Breast epithelium (tissue), 4 donors: ENCODE data around the gene CRYGD. TPM values are rescaled to one million over a fixed set of nuclear protein-coding genes. Genes with fewer than 3 reads are reported as not detected.

Source experiments
- DNase-seq, 2 donors: peaks; one replicate each; pipeline ENCODE4 v3.0.0-alpha.2; 2019; ENCODE audit warnings: low spot score in 2 of 2
- H3K27ac ChIP-seq, 2 donors: fragments of 200-600 bp; sonication (generic) in 1 of 2; one replicate each; pipeline ENCODE4 v1.5.1; 2016 to 2019; ENCODE audit warnings: mild to moderate bottlenecking in 1 of 2
- H3K27me3 ChIP-seq, 2 donors: fragments of 200-600 bp; sonication (generic) in 1 of 2; one replicate each; pipeline versions ENCODE4 v1.5.1 to v1.6.0; 2017 to 2019; ENCODE audit warnings: control low read depth in 1 of 2, mild to moderate bottlenecking in 1 of 2
- H3K36me3 ChIP-seq: fragments of 200-600 bp; one replicate; pipeline ENCODE4 v1.5.1; 2019
- H3K4me1 ChIP-seq, 2 donors: fragments of 200-600 bp; sonication (generic); one replicate each; pipeline ENCODE4 v1.5.1; 2016 to 2019; ENCODE audit warnings: control low read depth in 1 of 2
- H3K4me3 ChIP-seq, 3 donors: fragments of 200-600 bp; sonication (generic); 1 replicate in 2 of 3; 2 replicates in 1 of 3; pipeline ENCODE4 v1.5.1; 2016 to 2019; ENCODE audit warnings: mild to moderate bottlenecking in 3 of 3, moderate library complexity in 2 of 3
- H3K9me3 ChIP-seq, 2 donors: fragments of 200-600 bp; sonication (generic) in 1 of 2; one replicate each; pipeline ENCODE4 v1.5.1; 2016 to 2019; ENCODE audit warnings: control low read depth in 1 of 2
- CTCF ChIP-seq, 3 donors: fragments of 450-650 bp; IDR thresholded peaks; one replicate each; pipeline ENCODE4 v1.5.1; 2016 to 2017; ENCODE audit warnings: antibody characterized with exemption in 3 of 3, mild to moderate bottlenecking in 3 of 3, moderate library complexity in 3 of 3
- POLR2A ChIP-seq: fragments of 450-650 bp; IDR thresholded peaks from one replicate; pipeline ENCODE4 v1.6.1; 2016; ENCODE audit warnings: antibody characterized with exemption, mild to moderate bottlenecking, moderate library complexity
- POLR2AphosphoS5 ChIP-seq, 3 donors: sonication (generic); formaldehyde crosslinking; IDR thresholded peaks; one replicate each; pipeline ENCODE4 v1.6.1; 2017; ENCODE audit warnings: antibody characterized with exemption in 3 of 3
- intact Hi-C: fragments of 100-400 bp; cut with DNase I; formaldehyde crosslinking; loops from one replicate; pipeline ENCODE4 v1.15.1; 2023; ENCODE audit warnings: low total_unique reads
- total RNA-seq, 3 donors: library from RNA; depleted of rRNA; stranded (reverse); fragments of >200 nt; gene quantifications; one replicate each; pipeline ENCODE4 v1.1.0, GENCODE V29; 2016

CRYGD gene
- total RNA-seq, 3 donors from 2014 or later = not detected

- H3K27ac ChIP-seq = no peak within 1 kb of the TSS
- H3K36me3 ChIP-seq = no peaks in the 10 kb centered on the region
- no peaks in the 10 kb centered on the region for H3K9me3 ChIP-seq
- intact Hi-C loops = no loop called here
- H3K27me3 ChIP-seq = no peaks in the 10 kb centered on the region
- DNase-seq = no peak
- no peaks in the 10 kb centered on the region for H3K4me1 ChIP-seq
- H3K4me3 ChIP-seq = no peak within 1 kb of the TSS
- no peak for TF ChIP-seq POLR2AphosphoS5 (IDR thresholded peaks at IDR 0.05)
- no peak for TF ChIP-seq POLR2A
- no peak for TF ChIP-seq CTCF (IDR thresholded peaks at IDR 0.05)
Observed at GRCh38 chr2:208129744-208130711, 5.7 kb upstream of the CRYGD start, which contains the start of gene CRYGC. TSS of gene CRYGC (minus strand) at chr2:208129828. CDS start at chr2:208129792, 36 bp downstream.

- Histone ChIP-seq H3K4me1 (no peaks in the 10 kb centered on the region), H3K36me3 (no peaks in the 10 kb centered on the region), H3K27me3 (no peaks in the 10 kb centered on the region), H3K9me3 (no peaks in the 10 kb centered on the region), H3K4me3 (no peak overlapping the region), H3K27ac (no peak overlapping the region)
- no peak for DNase-seq
- intact Hi-C loops = no loop called here
- no peak for TF ChIP-seq CTCF (IDR thresholded peaks at IDR 0.05)
- no peak for TF ChIP-seq POLR2A
- TF ChIP-seq POLR2AphosphoS5 (IDR thresholded peaks at IDR 0.05) = no peak
Observed at GRCh38 chr2:208128136-208128535, 3.8 kb upstream of the CRYGD start.

GRCh38 chr2:208127090-208127489 is 2.8 kb upstream of the CRYGD start:
- Histone ChIP-seq H3K27me3 (no peaks in the 10 kb centered on the region), H3K27ac (no peak overlapping the region), H3K36me3 (no peaks in the 10 kb centered on the region), H3K4me1 (no peaks in the 10 kb centered on the region), H3K4me3 (no peak overlapping the region), H3K9me3 (no peaks in the 10 kb centered on the region)
- intact Hi-C loops = no loop called here
- no peak for TF ChIP-seq POLR2A
- no peak for TF ChIP-seq CTCF (IDR thresholded peaks at IDR 0.05)
- TF ChIP-seq POLR2AphosphoS5 (IDR thresholded peaks at IDR 0.05) = no peak
- DNase-seq = no peak

GRCh38 chr2:208125251-208125650 is 927 bp upstream of the CRYGD start:
- Histone ChIP-seq H3K27me3 (no peaks in the 10 kb centered on the region), H3K27ac (no peak overlapping the region), H3K4me3 (no peak overlapping the region), H3K36me3 (no peaks in the 10 kb centered on the region), H3K4me1 (no peaks in the 10 kb centered on the region), H3K9me3 (no peaks in the 10 kb centered on the region)
- intact Hi-C loops = no loop called here
- TF ChIP-seq POLR2A (no peak), CTCF (IDR thresholded peaks at IDR 0.05) (no peak)
- DNase-seq = no peak

GRCh38 chr2:208122248-208122647 is 2.1 kb downstream of the CRYGD start:
- H3K4me1 ChIP-seq = no peaks in the 10 kb centered on the region
- intact Hi-C loops = no loop called here
- DNase-seq = no peak
- no peaks in the 10 kb centered on the region for H3K9me3 ChIP-seq
- H3K36me3 ChIP-seq = no peaks in the 10 kb centered on the region
- H3K4me3 ChIP-seq = no peak overlapping the region
- H3K27me3 ChIP-seq = no peaks in the 10 kb centered on the region
- TF ChIP-seq POLR2A = no peak
- no peak for TF ChIP-seq CTCF (IDR thresholded peaks at IDR 0.05)
- TF ChIP-seq POLR2AphosphoS5 (IDR thresholded peaks at IDR 0.05) = no peak
- no peak overlapping the region for H3K27ac ChIP-seq
